NB4 (cell line): ENCODE data around the gene DAD1.

ENCODE experiments used
- CTCF ChIP-seq: IDR thresholded peaks from one replicate; pipeline ENCODE4 v1.5.1; 2012; ENCODE audit warnings: low read depth, low read length
- MAX ChIP-seq: IDR thresholded peaks from 2 replicates; pipeline ENCODE4 v1.6.1; 2011; ENCODE audit warnings: low read depth, low read length
- MYC ChIP-seq: IDR thresholded peaks from 2 replicates; pipeline ENCODE4 v1.6.1; 2011; ENCODE audit warnings: low read depth, low read length
- POLR2A ChIP-seq: IDR thresholded peaks from 2 replicates; pipeline ENCODE4 v1.6.1; 2011; ENCODE audit warnings: mild to moderate bottlenecking; ENCODE audit not compliant: insufficient read length; ENCODE audit errors: extremely low read depth

- no peak for TF ChIP-seq CTCF
- no peak for TF ChIP-seq MAX
- no peak for TF ChIP-seq POLR2A
- TF ChIP-seq MYC: no peak
Observed at GRCh38 chr14:22517117-22517720, 71.8 kb downstream of the DAD1 start.
